K562 (cell line): ENCODE measurements around the gene CCT4. TPM values are rescaled to one million over a fixed set of nuclear protein-coding genes. Genes with fewer than 3 reads are reported as not detected.
A peak's percentile ranks its signal among the peaks of the same experiment; 100 is the strongest.

Experiments
- ARID1B ChIP-seq: fragments of 450-650 bp; IDR thresholded peaks from 2 replicates; pipeline ENCODE4 v1.6.1; 2016; ENCODE audit warnings: antibody characterized with exemption, mild to moderate bottlenecking, inconsistent platforms
- C11orf30 ChIP-seq: fragments of 450-650 bp; IDR thresholded peaks from 2 replicates; pipeline ENCODE4 v1.6.1; 2016; ENCODE audit warnings: low read depth, mild to moderate bottlenecking
- CC2D1A ChIP-seq: fragments of 450-650 bp; IDR thresholded peaks from 2 replicates; pipeline ENCODE4 v1.6.1; 2017; ENCODE audit warnings: mild to moderate bottlenecking
- CHD1 ChIP-seq: fragments of 200-600 bp; sonication (generic); IDR thresholded peaks from one replicate; pipeline ENCODE4 v1.6.1; 2012; ENCODE audit warnings: mild to moderate bottlenecking, moderate library complexity, low read length, inconsistent platforms
- COPS2 ChIP-seq: fragments of 450-650 bp; conservative IDR thresholded peaks from 2 replicates; pipeline ENCODE4 v1.6.1; 2016; ENCODE audit warnings: mild to moderate bottlenecking, moderate library complexity
- ERF ChIP-seq: fragments of 450-650 bp; formaldehyde crosslinking; IDR thresholded peaks from 2 replicates; pipeline ENCODE4 v1.4.0; 2020; ENCODE audit warnings: mild to moderate bottlenecking, mixed read lengths
- KLF1 ChIP-seq: fragments of 450-650 bp; IDR thresholded peaks from 2 replicates; pipeline ENCODE4 v1.6.1; 2016; ENCODE audit warnings: missing genetic modification characterization, missing compliant biosample characterization
- MITF ChIP-seq: IDR thresholded peaks from 2 replicates; pipeline ENCODE4 v1.6.1; 2014; ENCODE audit warnings: antibody characterized with exemption
- NR1H2 ChIP-seq: sonication (generic); formaldehyde crosslinking; IDR thresholded peaks from 2 replicates; pipeline ENCODE4 v1.4.0; 2020; ENCODE audit warnings: mild to moderate bottlenecking, missing genetic modification reagents
- RBM14 ChIP-seq: fragments of 200-400 bp; formaldehyde crosslinking; IDR thresholded peaks from 2 replicates; pipeline ENCODE4 v1.6.1; 2018; ENCODE audit warnings: low read depth, mild to moderate bottlenecking, low read length, moderate library complexity, borderline replicate concordance; ENCODE audit not compliant: insufficient read depth
- SAP30 ChIP-seq: fragments of 200-600 bp; sonication (generic); IDR thresholded peaks from 2 replicates; pipeline ENCODE4 v1.6.1; 2012; ENCODE audit warnings: borderline replicate concordance, low read depth, mild to moderate bottlenecking, moderate library complexity, low read length, control low read depth, inconsistent platforms; ENCODE audit not compliant: insufficient read depth, poor library complexity, severe bottlenecking
- SIN3B ChIP-seq: fragments of 450-650 bp; IDR thresholded peaks from 2 replicates; pipeline ENCODE4 v1.6.1; 2017; ENCODE audit warnings: low read depth, mild to moderate bottlenecking, moderate library complexity
- SUPT5H ChIP-seq: fragments of 450-650 bp; IDR thresholded peaks from 2 replicates; pipeline ENCODE4 v1.6.1; 2016
- TAF7 ChIP-seq: fragments of 450-650 bp; IDR thresholded peaks from 2 replicates; pipeline ENCODE4 v1.6.1; 2016; ENCODE audit warnings: missing genetic modification characterization, missing compliant biosample characterization
- THRAP3 ChIP-seq: fragments of 450-650 bp; IDR thresholded peaks from 2 replicates; pipeline ENCODE4 v1.6.1; 2016; ENCODE audit warnings: mild to moderate bottlenecking, inconsistent platforms, borderline replicate concordance
- U2AF2 ChIP-seq: fragments of 200-400 bp; formaldehyde crosslinking; optimal IDR thresholded peaks from 2 replicates; pipeline ENCODE3; 2017; ENCODE audit warnings: low read depth, mild to moderate bottlenecking, low read length
- USF1 ChIP-seq: sonication (generic); formaldehyde crosslinking; IDR thresholded peaks from 2 replicates; pipeline ENCODE4 v1.9.0; 2022; ENCODE audit warnings: mild to moderate bottlenecking, missing genetic modification reagents
- ZNF766 ChIP-seq: fragments of 200-800 bp; sonication (Bioruptor generic); conservative IDR thresholded peaks from 2 replicates; pipeline ENCODE4 v1.6.1; 2016; ENCODE audit warnings: missing genetic modification characterization, missing compliant biosample characterization
- polyA plus RNA-seq, 8 experiments: library from polyadenylated mRNA; depleted of rRNA in 4 of 8; stranded (reverse) in 5 of 8; unstranded in 3 of 8; fragments of >200 nt; fragmentation: Nextera tagmentation in 2 of 8; fragmentation: Illumina TruSeq in 1 of 8; extraction: Ambion mirVana in 2 of 8; extraction: Trizol in 1 of 8; gene quantifications; 2 replicates each; pipeline versions ENCODE4 v1.2.1 to v1.2.3, GENCODE V29; 2011 to 2014; ENCODE audit warnings: inconsistent platforms in 1 of 8, missing spikeins in 1 of 8
- total RNA-seq, 7 experiments: library from RNA; depleted of rRNA in 6 of 7; stranded (reverse); fragments of >200 nt in 6 of 7; fragmentation: Illumina TruSeq in 2 of 7; extraction: Trizol in 2 of 7; gene quantifications; 2 replicates each; pipeline versions ENCODE4 v1.2.1 to v1.2.3, GENCODE V29; 2011 to 2021; ENCODE audit warnings: low replicate concordance in 1 of 7
- TF ChIP-seq, protein P1 (sequence below): IDR thresholded peaks from 2 replicates; pipeline ENCODE4 v1.6.1; 2011; ENCODE audit not compliant: insufficient read length; ENCODE audit errors: extremely low read depth
- TF ChIP-seq, protein P2 (sequence below): fragments of 450-650 bp; IDR thresholded peaks from 2 replicates; pipeline ENCODE4 v1.6.1; 2018; ENCODE audit warnings: mild to moderate bottlenecking, low read depth; ENCODE audit not compliant: partially characterized antibody
- TF ChIP-seq, protein P3 (sequence below), 2 experiments: IDR thresholded peaks; 2 replicates each; pipeline ENCODE4 v1.6.1; 2011; ENCODE audit warnings: borderline replicate concordance in 1 of 2, control low read depth in 1 of 2, low read depth in 1 of 2, low read length in 1 of 2, mild to moderate bottlenecking in 1 of 2, mixed read lengths in 1 of 2, moderate library complexity in 1 of 2; ENCODE audit not compliant: insufficient read depth in 1 of 2, insufficient read length in 1 of 2, poor library complexity in 1 of 2, severe bottlenecking in 1 of 2; ENCODE audit errors: extremely low read depth in 1 of 2

Gene CCT4
- total and polyA plus RNA-seq, 9 of the 15 experiments (the other 6 are each of a cell fraction or from before 2014, with no cell fraction given): 101 to 368 (median 303) TPM

- TF ChIP-seq USF1 (no peak), ERF (CRISPR knock-in tag) (0 out of 2 replicates have a peak, but pooled peaks have one; percentile 26), C11orf30 (peak; percentile 95), COPS2 (no peak), RBM14 (peak; percentile 80; the same call in 1 of the 2 replicates), THRAP3 (no peak), SAP30 (peak; percentile 58), U2AF2 (no peak), MITF (no peak), CC2D1A (0 out of 2 replicates have a peak, but pooled peaks have one; percentile 34), SUPT5H (peak; percentile 98), TAF7 (peak; percentile 99), KLF1 (no peak), NR1H2 (CRISPR knock-in tag) (no peak), SIN3B (peak; percentile 92), CHD1 (peak; percentile 28), ARID1B (peak; percentile 34; the same call in 1 of the 2 replicates), ZNF766 (CRISPR knock-in tag) (0 out of 2 replicates have a peak, but pooled peaks have one; percentile 43)
- TF ChIP-seq, protein P1, sequence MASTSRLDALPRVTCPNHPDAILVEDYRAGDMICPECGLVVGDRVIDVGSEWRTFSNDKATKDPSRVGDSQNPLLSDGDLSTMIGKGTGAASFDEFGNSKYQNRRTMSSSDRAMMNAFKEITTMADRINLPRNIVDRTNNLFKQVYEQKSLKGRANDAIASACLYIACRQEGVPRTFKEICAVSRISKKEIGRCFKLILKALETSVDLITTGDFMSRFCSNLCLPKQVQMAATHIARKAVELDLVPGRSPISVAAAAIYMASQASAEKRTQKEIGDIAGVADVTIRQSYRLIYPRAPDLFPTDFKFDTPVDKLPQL: peak; percentile 56
- TF ChIP-seq, protein P2, sequence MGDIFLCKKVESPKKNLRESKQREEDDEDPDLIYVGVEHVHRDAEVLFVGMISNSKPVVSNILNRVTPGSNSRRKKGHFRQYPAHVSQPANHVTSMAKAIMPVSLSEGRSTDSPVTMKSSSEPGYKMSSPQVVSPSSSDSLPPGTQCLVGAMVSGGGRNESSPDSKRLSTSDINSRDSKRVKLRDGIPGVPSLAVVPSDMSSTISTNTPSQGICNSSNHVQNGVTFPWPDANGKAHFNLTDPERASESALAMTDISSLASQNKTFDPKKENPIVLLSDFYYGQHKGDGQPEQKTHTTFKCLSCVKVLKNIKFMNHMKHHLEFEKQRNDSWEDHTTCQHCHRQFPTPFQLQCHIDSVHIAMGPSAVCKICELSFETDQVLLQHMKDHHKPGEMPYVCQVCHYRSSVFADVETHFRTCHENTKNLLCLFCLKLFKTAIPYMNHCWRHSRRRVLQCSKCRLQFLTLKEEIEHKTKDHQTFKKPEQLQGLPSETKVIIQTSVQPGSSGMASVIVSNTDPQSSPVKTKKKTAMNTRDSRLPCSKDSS: no peak
- TF ChIP-seq, protein P3, sequence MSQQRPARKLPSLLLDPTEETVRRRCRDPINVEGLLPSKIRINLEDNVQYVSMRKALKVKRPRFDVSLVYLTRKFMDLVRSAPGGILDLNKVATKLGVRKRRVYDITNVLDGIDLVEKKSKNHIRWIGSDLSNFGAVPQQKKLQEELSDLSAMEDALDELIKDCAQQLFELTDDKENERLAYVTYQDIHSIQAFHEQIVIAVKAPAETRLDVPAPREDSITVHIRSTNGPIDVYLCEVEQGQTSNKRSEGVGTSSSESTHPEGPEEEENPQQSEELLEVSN (IDR thresholded peaks at IDR 0.05; ENCODE audit: borderline replicate concordance in 1 of 2, extremely low read depth in 1 of 2, insufficient read depth in 1 of 2, insufficient read length in 1 of 2, low read depth in 1 of 2, low read length in 1 of 2, poor library complexity in 1 of 2, severe bottlenecking in 1 of 2): peak; percentile 60 to 62
Measured at GRCh38 chr2:61888267-61889055, at the start of gene CCT4 (continued).
